SK-N-SH treated with all-trans-retinoic acid at 6 μM for 48 hours (cell line): ENCODE measurements around the gene PYY.

Experiments
- ATAC-seq: fragments of 200-7000 bp; cut with Tn5 transposase; 3 replicates; pipeline ENCODE4 v1.9.1; 2020; ENCODE audit warnings: mild to moderate bottlenecking, moderate library complexity
- ARNTL ChIP-seq: fragments of 450-650 bp; formaldehyde crosslinking; IDR thresholded peaks from 2 replicates; pipeline ENCODE4 v1.5.0; 2020; ENCODE audit warnings: low read depth, mild to moderate bottlenecking, moderate library complexity, borderline replicate concordance
- BACH2 ChIP-seq: fragments of 250-450 bp; sonication (Bioruptor Pico); IDR thresholded peaks from 2 replicates; pipeline ENCODE4 v1.9.0; 2021; ENCODE audit warnings: mild to moderate bottlenecking, borderline replicate concordance
- CSDC2 ChIP-seq: fragments of 250-450 bp; sonication (Bioruptor Pico); IDR thresholded peaks from 2 replicates; pipeline ENCODE4 v1.5.0; 2020; ENCODE audit warnings: mild to moderate bottlenecking, moderate library complexity
- ESRRG ChIP-seq: fragments of 250-450 bp; sonication (Bioruptor Pico); IDR thresholded peaks from 2 replicates; pipeline ENCODE4 v1.6.1; 2021; ENCODE audit warnings: mild to moderate bottlenecking
- GLIS3 ChIP-seq: fragments of 250-450 bp; sonication (Bioruptor Pico); IDR thresholded peaks from 2 replicates; pipeline ENCODE4 v1.5.0; 2020; ENCODE audit warnings: mild to moderate bottlenecking, moderate library complexity
- ISL1 ChIP-seq: fragments of 250-450 bp; sonication (Bioruptor Pico); IDR thresholded peaks from 2 replicates; pipeline ENCODE4 v2.1.2; 2022; ENCODE audit warnings: mild to moderate bottlenecking, moderate library complexity
- PATZ1 ChIP-seq: fragments of 250-450 bp; sonication (Bioruptor Pico); IDR thresholded peaks from 2 replicates; pipeline ENCODE4 v1.8.0; 2020; ENCODE audit warnings: mild to moderate bottlenecking, moderate library complexity, borderline replicate concordance
- POU6F1 ChIP-seq: fragments of 250-450 bp; sonication (Bioruptor Pico); IDR thresholded peaks from 2 replicates; pipeline ENCODE4 v1.8.0; 2021; ENCODE audit warnings: low read depth, mild to moderate bottlenecking, moderate library complexity, borderline replicate concordance
- PPARA ChIP-seq: fragments of 250-450 bp; sonication (Bioruptor Pico); IDR thresholded peaks from 2 replicates; pipeline ENCODE4 v1.5.0; 2020; ENCODE audit warnings: mild to moderate bottlenecking, borderline replicate concordance
- RARB ChIP-seq: fragments of 250-450 bp; sonication (Bioruptor Pico); IDR thresholded peaks from 2 replicates; pipeline ENCODE4 v1.8.0; 2021; ENCODE audit warnings: mild to moderate bottlenecking, moderate library complexity
- SNAI2 ChIP-seq: fragments of 250-450 bp; sonication (Bioruptor Pico); IDR thresholded peaks from 2 replicates; pipeline ENCODE4 v1.5.0; 2020; ENCODE audit warnings: mild to moderate bottlenecking, moderate library complexity
- TCF4 ChIP-seq: fragments of 250-450 bp; sonication (Bioruptor Pico); IDR thresholded peaks from 2 replicates; pipeline ENCODE4 v1.8.0; 2021; ENCODE audit warnings: mild to moderate bottlenecking, moderate library complexity, borderline replicate concordance
- TOX ChIP-seq: fragments of 250-450 bp; sonication (Bioruptor Pico); IDR thresholded peaks from 2 replicates; pipeline ENCODE4 v1.8.0; 2021; ENCODE audit warnings: mild to moderate bottlenecking, moderate library complexity, borderline replicate concordance
- ZC3H10 ChIP-seq: fragments of 250-450 bp; sonication (Bioruptor Pico); IDR thresholded peaks from 2 replicates; pipeline ENCODE4 v1.5.1; 2021; ENCODE audit warnings: mild to moderate bottlenecking, moderate library complexity
- ZFP3 ChIP-seq: fragments of 250-450 bp; sonication (Bioruptor Pico); IDR thresholded peaks from 2 replicates; pipeline ENCODE4 v1.5.0; 2020; ENCODE audit warnings: mild to moderate bottlenecking, moderate library complexity
- ZFP30 ChIP-seq: fragments of 450-650 bp; formaldehyde crosslinking; IDR thresholded peaks from 2 replicates; pipeline ENCODE4 v1.5.0; 2022; ENCODE audit warnings: mild to moderate bottlenecking, moderate library complexity
- ZNF565 ChIP-seq: fragments of 450-650 bp; formaldehyde crosslinking; conservative IDR thresholded peaks from 2 replicates; pipeline ENCODE4 v1.5.0; 2020; ENCODE audit warnings: low read depth, mild to moderate bottlenecking, moderate library complexity
- ZNF70 ChIP-seq: fragments of 450-650 bp; formaldehyde crosslinking; IDR thresholded peaks from 2 replicates; pipeline ENCODE4 v1.5.0; 2020; ENCODE audit warnings: mild to moderate bottlenecking, moderate library complexity
- ZNF8 ChIP-seq: fragments of 450-650 bp; formaldehyde crosslinking; IDR thresholded peaks from 2 replicates; pipeline ENCODE4 v1.5.0; 2020; ENCODE audit warnings: mild to moderate bottlenecking, moderate library complexity
- TF ChIP-seq, protein P1 (sequence below): fragments of 250-450 bp; sonication (Bioruptor Pico); IDR thresholded peaks from 2 replicates; pipeline ENCODE4 v1.5.1; 2020; ENCODE audit warnings: low read depth, mild to moderate bottlenecking, moderate library complexity
- TF ChIP-seq, protein P2 (sequence below): fragments of 250-450 bp; sonication (Bioruptor Pico); IDR thresholded peaks from 2 replicates; pipeline ENCODE4 v1.5.1; 2021; ENCODE audit warnings: mild to moderate bottlenecking, moderate library complexity
- TF ChIP-seq, protein P3 (sequence below): fragments of 250-450 bp; sonication (Bioruptor Pico); IDR thresholded peaks from 2 replicates; pipeline ENCODE4 v1.5.0; 2020; ENCODE audit warnings: mild to moderate bottlenecking, moderate library complexity

The PYY gene

GRCh38 chr17:43970366-43970765 lies 16.6 kb upstream of the PYY start:
- no peak for ATAC-seq

DNA sequence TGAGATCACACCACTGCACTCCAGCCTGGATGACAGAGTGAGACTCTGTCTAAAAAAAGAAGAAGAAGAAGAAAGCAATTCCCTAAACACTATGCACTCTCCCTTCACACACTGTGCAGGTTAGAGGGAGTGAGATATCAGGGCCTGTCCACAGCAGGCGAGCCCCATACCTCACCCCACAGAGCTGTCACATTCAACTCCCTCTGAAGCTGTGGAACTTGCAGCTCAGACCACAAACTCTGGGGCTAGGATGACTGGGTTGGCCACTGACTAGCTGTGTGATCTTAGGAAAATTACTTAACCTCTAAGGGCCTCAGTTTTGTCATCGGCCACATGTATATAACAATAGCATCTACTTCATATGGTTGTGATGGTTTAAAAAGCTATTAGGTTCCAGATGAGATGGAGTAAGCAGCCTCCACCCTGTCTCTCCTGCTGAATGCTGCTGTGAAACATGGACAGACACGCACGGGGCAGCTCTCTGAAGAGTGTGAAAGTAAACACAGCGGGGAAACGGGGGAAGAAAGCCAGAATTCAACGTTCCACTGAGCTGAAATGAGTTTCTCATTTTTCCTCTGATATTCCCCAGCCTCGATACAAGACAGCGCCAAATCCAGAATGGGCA lies 13.6 kb upstream of the PYY start:
- ATAC-seq, result no peak
- TF ChIP-seq ZNF565 (CRISPR knock-in tag), result no peak
- TF ChIP-seq, protein P1, sequence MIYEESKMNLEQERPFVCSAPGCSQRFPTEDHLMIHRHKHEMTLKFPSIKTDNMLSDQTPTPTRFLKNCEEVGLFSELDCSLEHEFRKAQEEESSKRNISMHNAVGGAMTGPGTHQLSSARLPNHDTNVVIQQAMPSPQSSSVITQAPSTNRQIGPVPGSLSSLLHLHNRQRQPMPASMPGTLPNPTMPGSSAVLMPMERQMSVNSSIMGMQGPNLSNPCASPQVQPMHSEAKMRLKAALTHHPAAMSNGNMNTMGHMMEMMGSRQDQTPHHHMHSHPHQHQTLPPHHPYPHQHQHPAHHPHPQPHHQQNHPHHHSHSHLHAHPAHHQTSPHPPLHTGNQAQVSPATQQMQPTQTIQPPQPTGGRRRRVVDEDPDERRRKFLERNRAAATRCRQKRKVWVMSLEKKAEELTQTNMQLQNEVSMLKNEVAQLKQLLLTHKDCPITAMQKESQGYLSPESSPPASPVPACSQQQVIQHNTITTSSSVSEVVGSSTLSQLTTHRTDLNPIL, result no peak

More at GRCh38 chr17:43970366-43970765, 16.6 kb upstream of the PYY start:
- TF ChIP-seq GLIS3 (CRISPR knock-in tag), result no peak
- no peak for TF ChIP-seq POU6F1 (CRISPR knock-in tag)
- no peak for TF ChIP-seq ZNF565 (CRISPR knock-in tag)
- TF ChIP-seq ZNF8 (CRISPR knock-in tag), result no peak
- TF ChIP-seq, protein P1, result no peak
- no peak for TF ChIP-seq TCF4 (CRISPR knock-in tag)
- TF ChIP-seq BACH2 (CRISPR knock-in tag), result no peak
- TF ChIP-seq PATZ1 (CRISPR knock-in tag), result no peak
- no peak for TF ChIP-seq PPARA (CRISPR knock-in tag)
- TF ChIP-seq SNAI2 (CRISPR knock-in tag), result no peak
- TF ChIP-seq RARB (CRISPR knock-in tag), result no peak
- TF ChIP-seq ZFP30, result no peak
- TF ChIP-seq TOX (CRISPR knock-in tag), result no peak
- TF ChIP-seq, protein P2, sequence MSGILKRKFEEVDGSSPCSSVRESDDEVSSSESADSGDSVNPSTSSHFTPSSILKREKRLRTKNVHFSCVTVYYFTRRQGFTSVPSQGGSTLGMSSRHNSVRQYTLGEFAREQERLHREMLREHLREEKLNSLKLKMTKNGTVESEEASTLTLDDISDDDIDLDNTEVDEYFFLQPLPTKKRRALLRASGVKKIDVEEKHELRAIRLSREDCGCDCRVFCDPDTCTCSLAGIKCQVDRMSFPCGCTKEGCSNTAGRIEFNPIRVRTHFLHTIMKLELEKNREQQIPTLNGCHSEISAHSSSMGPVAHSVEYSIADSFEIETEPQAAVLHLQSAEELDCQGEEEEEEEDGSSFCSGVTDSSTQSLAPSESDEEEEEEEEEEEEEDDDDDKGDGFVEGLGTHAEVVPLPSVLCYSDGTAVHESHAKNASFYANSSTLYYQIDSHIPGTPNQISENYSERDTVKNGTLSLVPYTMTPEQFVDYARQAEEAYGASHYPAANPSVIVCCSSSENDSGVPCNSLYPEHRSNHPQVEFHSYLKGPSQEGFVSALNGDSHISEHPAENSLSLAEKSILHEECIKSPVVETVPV, result no peak
- TF ChIP-seq, protein P3, sequence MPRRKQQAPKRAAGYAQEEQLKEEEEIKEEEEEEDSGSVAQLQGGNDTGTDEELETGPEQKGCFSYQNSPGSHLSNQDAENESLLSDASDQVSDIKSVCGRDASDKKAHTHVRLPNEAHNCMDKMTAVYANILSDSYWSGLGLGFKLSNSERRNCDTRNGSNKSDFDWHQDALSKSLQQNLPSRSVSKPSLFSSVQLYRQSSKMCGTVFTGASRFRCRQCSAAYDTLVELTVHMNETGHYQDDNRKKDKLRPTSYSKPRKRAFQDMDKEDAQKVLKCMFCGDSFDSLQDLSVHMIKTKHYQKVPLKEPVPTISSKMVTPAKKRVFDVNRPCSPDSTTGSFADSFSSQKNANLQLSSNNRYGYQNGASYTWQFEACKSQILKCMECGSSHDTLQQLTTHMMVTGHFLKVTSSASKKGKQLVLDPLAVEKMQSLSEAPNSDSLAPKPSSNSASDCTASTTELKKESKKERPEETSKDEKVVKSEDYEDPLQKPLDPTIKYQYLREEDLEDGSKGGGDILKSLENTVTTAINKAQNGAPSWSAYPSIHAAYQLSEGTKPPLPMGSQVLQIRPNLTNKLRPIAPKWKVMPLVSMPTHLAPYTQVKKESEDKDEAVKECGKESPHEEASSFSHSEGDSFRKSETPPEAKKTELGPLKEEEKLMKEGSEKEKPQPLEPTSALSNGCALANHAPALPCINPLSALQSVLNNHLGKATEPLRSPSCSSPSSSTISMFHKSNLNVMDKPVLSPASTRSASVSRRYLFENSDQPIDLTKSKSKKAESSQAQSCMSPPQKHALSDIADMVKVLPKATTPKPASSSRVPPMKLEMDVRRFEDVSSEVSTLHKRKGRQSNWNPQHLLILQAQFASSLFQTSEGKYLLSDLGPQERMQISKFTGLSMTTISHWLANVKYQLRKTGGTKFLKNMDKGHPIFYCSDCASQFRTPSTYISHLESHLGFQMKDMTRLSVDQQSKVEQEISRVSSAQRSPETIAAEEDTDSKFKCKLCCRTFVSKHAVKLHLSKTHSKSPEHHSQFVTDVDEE (CRISPR knock-in tag), result no peak
- TF ChIP-seq ZFP3 (CRISPR knock-in tag), result no peak
- no peak for TF ChIP-seq ESRRG (CRISPR knock-in tag)
- TF ChIP-seq ARNTL (CRISPR knock-in tag), result no peak
- no peak for TF ChIP-seq ZNF70 (CRISPR knock-in tag)

DNA sequence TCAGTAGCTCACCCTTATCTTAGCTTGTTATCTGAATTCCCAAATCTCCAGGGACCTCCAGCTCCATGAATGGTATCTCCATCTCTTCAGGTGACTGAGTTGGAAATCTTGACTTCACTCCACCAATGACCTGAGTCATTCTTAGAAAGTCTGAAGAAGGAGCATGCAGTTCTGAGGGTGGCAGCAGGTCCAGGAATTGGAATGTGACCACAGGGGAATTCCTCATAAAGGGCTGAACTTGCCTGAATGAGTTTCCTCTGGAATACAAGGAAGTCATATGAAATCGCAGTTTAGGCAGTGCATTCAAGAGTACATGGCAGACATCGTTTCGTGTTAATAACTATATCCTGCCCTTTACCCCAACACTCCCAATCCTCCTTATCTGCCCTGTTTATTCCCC lies 12.5 kb upstream of the PYY start:
- no peak for ATAC-seq
- TF ChIP-seq ZC3H10 (no peak), ZFP30 (no peak), POU6F1 (CRISPR knock-in tag) (no peak), ZNF70 (CRISPR knock-in tag) (no peak), RARB (CRISPR knock-in tag) (no peak), PPARA (CRISPR knock-in tag) (no peak), ESRRG (CRISPR knock-in tag) (no peak), ARNTL (CRISPR knock-in tag) (no peak), CSDC2 (CRISPR knock-in tag) (no peak), ISL1 (CRISPR knock-in tag) (no peak)
- TF ChIP-seq, protein P2, result no peak
- TF ChIP-seq, protein P1, result no peak
